ENCODE data around the gene DNAJB11. TPM values are rescaled to one million over a fixed set of nuclear protein-coding genes. Genes with fewer than 3 reads are reported as not detected.
"Not testable (repeated sequence)": the region's sequence is repeated elsewhere in the genome, so short reads cannot be mapped to it uniquely, and the experiment has no call there.

DNAJB11 gene
- polyA plus RNA-seq, 2 of the 4 experiments (the other 2 are of a cell fraction): 55.2 to 61.9 TPM

DNA sequence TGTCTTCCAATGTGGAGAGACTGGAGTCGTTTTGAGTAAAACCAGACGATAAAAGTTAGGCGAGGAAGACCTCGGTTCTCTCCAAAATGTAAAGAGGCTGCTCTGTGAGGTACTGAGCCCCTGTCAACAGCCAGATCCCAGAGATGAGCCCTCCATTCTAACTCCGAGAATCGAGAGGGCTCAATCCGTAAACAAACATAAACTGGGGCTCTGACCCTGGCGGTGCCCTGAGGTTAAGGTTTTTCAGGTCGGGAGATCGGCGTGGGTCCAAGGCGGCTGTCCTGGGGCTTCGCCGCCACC, 3.8 kb upstream of the DNAJB11 start:
- no peaks in the 10 kb centered on the region for H3K9me3 ChIP-seq
- peak overlapping the region; percentile 96 for H3K4me3 ChIP-seq
- TF ChIP-seq FOSB (CRISPR knock-in tag; IDR thresholded peaks at IDR 0.05) (no peak), CHD4 (IDR thresholded peaks at IDR 0.05; ENCODE audit: borderline replicate concordance) (no peak)
- H3K4me1 ChIP-seq: peaks cover 13% of the 10 kb centered on the region; the same call in 2 of the 3 replicates
- FAIRE-seq (no peak), ATAC-seq (peak; percentile 3 to 9; a peak in 5 of 6 replicates), DNase-seq (ENCODE audit: low read depth in 1 of 2, low spot score in 1 of 2) (no peak)
- CTCF ChIA-PET: interaction anchor here (0.5 to 1.0 kb wide), 2 partner anchors 242 to 325 kb away, joined by 3 read pairs; no protein-coding TSS in a partner anchor
- peak overlapping the region; percentile 88 to 96 for H3K27ac ChIP-seq
- POLR2A ChIA-PET: no interaction called here
- 0% methylated on average over 11 of the region's 14 CpGs for WGBS (ENCODE audit: missing lambda C conversion rate)
- H3K4me2 ChIP-seq: peak overlapping the region; percentile 58

DNA sequence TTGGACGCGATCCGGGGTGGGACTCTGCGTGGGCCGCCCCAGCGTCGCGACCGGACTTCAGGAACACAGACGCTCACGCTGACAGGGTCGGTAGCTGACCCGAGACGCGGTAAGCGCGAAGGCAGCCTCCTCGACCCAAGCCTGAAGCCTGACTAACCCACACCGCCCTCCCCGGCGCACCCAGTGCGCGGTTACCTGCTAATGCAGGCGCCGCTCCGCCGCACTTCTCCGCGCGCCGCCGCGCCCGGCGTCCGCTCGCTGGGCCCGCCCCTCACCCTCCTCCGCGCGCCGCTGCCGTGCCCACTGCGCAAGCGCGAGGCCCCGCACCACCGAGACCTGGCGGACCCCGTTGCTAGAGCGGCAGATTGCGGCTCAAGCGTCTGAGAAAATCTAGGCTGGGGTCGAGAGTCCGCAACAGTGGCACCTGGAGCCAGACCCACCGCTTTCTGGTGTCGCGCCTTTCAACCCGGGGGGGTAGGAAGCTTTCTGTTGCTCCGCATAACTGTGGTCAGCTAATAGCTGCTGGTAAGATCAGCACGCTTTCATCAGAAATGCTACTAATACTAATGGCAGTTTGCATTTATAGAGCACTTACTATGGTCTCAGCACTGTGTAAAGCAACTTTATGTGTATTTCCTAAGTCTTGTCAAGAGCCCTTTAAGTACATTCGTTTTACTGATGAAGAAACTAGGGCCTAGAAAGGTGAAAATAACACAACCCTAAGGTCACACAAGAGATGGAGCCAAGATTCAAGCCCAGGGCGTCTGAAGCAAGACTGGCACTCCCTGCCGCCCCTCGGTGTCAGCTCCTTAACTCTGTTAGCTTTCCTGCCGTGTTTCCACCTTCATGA, 3.2 kb upstream of the DNAJB11 start, which contains the start of gene TBCCD1:
TBCCD1 (minus strand) TSS at position 268 of the 850 bp plus-strand sequence. CDS start 3,010 bp downstream, outside the sequence.
- POLR2A ChIA-PET: no interaction called here
- WGBS (ENCODE audit: missing lambda C conversion rate): 2% methylated on average over 5 of the region's 66 CpGs

DNA sequence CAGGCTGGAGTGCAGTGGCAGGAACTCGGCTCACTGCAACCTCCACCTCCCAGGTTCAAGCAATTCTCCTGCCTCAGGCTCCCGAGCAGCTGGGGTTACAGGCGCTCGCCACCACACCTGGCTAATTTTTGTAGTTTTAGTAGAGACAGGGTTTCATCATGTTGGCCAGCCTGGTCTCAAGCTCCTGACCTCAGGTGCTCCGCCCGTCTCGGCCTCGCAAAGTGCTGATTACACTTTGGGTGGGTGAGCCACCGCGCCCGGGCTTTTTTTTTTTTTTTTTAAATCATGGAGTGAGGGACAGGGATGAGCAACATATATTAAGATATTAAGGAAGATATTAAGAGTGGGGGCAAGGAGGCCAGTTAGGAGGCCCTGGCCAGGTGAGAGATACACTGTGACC, 1.2 kb upstream of the DNAJB11 start:
- WGBS (ENCODE audit: missing lambda C conversion rate): 84% methylated on average over 11 of the region's 11 CpGs
- Histone ChIP-seq H3K4me1 (peaks cover 16% of the 10 kb centered on the region; the same call in 2 of the 3 replicates), H3K4me2 (peak overlapping the region; percentile 97), H3K27ac (peak overlapping the region; percentile 75 to 84; a peak in 4 of 6 replicates), H3K4me3 (peak overlapping the region; percentile 71)
- DNase-seq (ENCODE audit: low read depth in 1 of 2, low spot score in 1 of 2); FAIRE-seq; ATAC-seq; H3K9me3 ChIP-seq: not testable (repeated sequence)
- POLR2A ChIA-PET: interaction anchor here (1.6 kb wide), 1 partner anchor 48 kb away, joined by 5 read pairs; no protein-coding TSS in a partner anchor
- CTCF ChIA-PET: interaction anchor here (0.6 to 8.0 kb wide), 2 partner anchors 46 to 239 kb away, joined by 5 to 48 read pairs; partner anchors contain the start of gene AHSG

More for the DNA sequence above, 3.2 kb upstream of the DNAJB11 start, which contains the start of gene TBCCD1:
- peak within 1 kb of the TSS; percentile 58 for H3K4me2 ChIP-seq
- TF ChIP-seq HOXB13 (CRISPR knock-in tag; IDR thresholded peaks at IDR 0.05; ENCODE audit: low read depth): no peak
- TF ChIP-seq FOXS1 (CRISPR knock-in tag; IDR thresholded peaks at IDR 0.05): no peak
- TF ChIP-seq, protein P1, sequence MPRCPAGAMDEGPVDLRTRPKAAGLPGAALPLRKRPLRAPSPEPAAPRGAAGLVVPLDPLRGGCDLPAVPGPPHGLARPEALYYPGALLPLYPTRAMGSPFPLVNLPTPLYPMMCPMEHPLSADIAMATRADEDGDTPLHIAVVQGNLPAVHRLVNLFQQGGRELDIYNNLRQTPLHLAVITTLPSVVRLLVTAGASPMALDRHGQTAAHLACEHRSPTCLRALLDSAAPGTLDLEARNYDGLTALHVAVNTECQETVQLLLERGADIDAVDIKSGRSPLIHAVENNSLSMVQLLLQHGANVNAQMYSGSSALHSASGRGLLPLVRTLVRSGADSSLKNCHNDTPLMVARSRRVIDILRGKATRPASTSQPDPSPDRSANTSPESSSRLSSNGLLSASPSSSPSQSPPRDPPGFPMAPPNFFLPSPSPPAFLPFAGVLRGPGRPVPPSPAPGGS (IDR thresholded peaks at IDR 0.05): peak; percentile 83; the same call in 1 of the 3 replicates
- no peak for TF ChIP-seq HDAC2 (IDR thresholded peaks at IDR 0.05)
- TF ChIP-seq MYC (IDR thresholded peaks at IDR 0.05; ENCODE audit: borderline replicate concordance, low read length): no peak
- TF ChIP-seq HOXB5 (CRISPR knock-in tag; IDR thresholded peaks at IDR 0.05): no peak
- no peak for TF ChIP-seq CBX2 (IDR thresholded peaks at IDR 0.05; ENCODE audit: borderline replicate concordance, low read depth)
- no peak for TF ChIP-seq CHD2 (IDR thresholded peaks at IDR 0.05; ENCODE audit: low read length, partially characterized antibody)
- TF ChIP-seq POLR2A (IDR thresholded peaks at IDR 0.05; ENCODE audit: low read length): peak; percentile 94
- TF ChIP-seq, protein P2, sequence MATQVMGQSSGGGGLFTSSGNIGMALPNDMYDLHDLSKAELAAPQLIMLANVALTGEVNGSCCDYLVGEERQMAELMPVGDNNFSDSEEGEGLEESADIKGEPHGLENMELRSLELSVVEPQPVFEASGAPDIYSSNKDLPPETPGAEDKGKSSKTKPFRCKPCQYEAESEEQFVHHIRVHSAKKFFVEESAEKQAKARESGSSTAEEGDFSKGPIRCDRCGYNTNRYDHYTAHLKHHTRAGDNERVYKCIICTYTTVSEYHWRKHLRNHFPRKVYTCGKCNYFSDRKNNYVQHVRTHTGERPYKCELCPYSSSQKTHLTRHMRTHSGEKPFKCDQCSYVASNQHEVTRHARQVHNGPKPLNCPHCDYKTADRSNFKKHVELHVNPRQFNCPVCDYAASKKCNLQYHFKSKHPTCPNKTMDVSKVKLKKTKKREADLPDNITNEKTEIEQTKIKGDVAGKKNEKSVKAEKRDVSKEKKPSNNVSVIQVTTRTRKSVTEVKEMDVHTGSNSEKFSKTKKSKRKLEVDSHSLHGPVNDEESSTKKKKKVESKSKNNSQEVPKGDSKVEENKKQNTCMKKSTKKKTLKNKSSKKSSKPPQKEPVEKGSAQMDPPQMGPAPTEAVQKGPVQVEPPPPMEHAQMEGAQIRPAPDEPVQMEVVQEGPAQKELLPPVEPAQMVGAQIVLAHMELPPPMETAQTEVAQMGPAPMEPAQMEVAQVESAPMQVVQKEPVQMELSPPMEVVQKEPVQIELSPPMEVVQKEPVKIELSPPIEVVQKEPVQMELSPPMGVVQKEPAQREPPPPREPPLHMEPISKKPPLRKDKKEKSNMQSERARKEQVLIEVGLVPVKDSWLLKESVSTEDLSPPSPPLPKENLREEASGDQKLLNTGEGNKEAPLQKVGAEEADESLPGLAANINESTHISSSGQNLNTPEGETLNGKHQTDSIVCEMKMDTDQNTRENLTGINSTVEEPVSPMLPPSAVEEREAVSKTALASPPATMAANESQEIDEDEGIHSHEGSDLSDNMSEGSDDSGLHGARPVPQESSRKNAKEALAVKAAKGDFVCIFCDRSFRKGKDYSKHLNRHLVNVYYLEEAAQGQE (IDR thresholded peaks at IDR 0.05): no peak
- 0 out of 2 replicates have a peak, but pooled peaks have one; percentile 41 for TF ChIP-seq TP53 (CRISPR knock-in tag; IDR thresholded peaks at IDR 0.05)
- TF ChIP-seq ZSCAN20 (CRISPR knock-in tag; IDR thresholded peaks at IDR 0.05): no peak
- no peak for TF ChIP-seq RFX5 (IDR thresholded peaks at IDR 0.05)
- TF ChIP-seq, protein P3, sequence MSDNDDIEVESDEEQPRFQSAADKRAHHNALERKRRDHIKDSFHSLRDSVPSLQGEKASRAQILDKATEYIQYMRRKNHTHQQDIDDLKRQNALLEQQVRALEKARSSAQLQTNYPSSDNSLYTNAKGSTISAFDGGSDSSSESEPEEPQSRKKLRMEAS (IDR thresholded peaks at IDR 0.05): 0 out of 2 replicates have a peak, but pooled peaks have one; percentile 32
- no peak for TF ChIP-seq NR3C1 (IDR thresholded peaks at IDR 0.05)
- no peak for TF ChIP-seq SMC3 (IDR thresholded peaks at IDR 0.05)
- no peak for TF ChIP-seq GATA3 (IDR thresholded peaks at IDR 0.05; ENCODE audit: borderline replicate concordance)
- no peak for TF ChIP-seq KDM5A (IDR thresholded peaks at IDR 0.05)
- no peak for TF ChIP-seq KDM1A (IDR thresholded peaks at IDR 0.05; ENCODE audit: low read depth)
- TF ChIP-seq ESRRA (IDR thresholded peaks at IDR 0.05; ENCODE audit: borderline replicate concordance, low read length): no peak
- TF ChIP-seq EHF (CRISPR knock-in tag; IDR thresholded peaks at IDR 0.05): no peak
- TF ChIP-seq, protein P4, sequence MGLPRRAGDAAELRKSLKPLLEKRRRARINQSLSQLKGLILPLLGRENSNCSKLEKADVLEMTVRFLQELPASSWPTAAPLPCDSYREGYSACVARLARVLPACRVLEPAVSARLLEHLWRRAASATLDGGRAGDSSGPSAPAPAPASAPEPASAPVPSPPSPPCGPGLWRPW (IDR thresholded peaks at IDR 0.05): no peak
- peak; percentile 57 to 83; a peak in 4 of 5 replicates for TF ChIP-seq JUN (IDR thresholded peaks at IDR 0.05)
- TF ChIP-seq, protein P5, sequence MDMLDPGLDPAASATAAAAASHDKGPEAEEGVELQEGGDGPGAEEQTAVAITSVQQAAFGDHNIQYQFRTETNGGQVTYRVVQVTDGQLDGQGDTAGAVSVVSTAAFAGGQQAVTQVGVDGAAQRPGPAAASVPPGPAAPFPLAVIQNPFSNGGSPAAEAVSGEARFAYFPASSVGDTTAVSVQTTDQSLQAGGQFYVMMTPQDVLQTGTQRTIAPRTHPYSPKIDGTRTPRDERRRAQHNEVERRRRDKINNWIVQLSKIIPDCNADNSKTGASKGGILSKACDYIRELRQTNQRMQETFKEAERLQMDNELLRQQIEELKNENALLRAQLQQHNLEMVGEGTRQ (IDR thresholded peaks at IDR 0.05): no peak
- no peak for TF ChIP-seq ZNF302 (CRISPR knock-in tag; IDR thresholded peaks at IDR 0.05)
- peak; percentile 54; the same call in 1 of the 2 replicates for TF ChIP-seq PHF8 (IDR thresholded peaks at IDR 0.05; ENCODE audit: borderline replicate concordance, low read depth)
- no peak for TF ChIP-seq NFE2L2 (conservative IDR thresholded peaks at IDR 0.05; ENCODE audit: low read length)
- CTCF ChIA-PET: interaction anchor here (0.5 to 8.0 kb wide), 4 partner anchors 27 to 325 kb away, joined by 3 to 48 read pairs (median 4); partner anchors contain the start of gene AHSG
- H3K4me1 ChIP-seq: peaks cover 16% of the 10 kb centered on the region; the same call in 2 of the 3 replicates
- H3K27ac ChIP-seq: peak within 1 kb of the TSS; percentile 88 to 96
- FAIRE-seq: no peak
- no peaks in the 10 kb centered on the region for H3K9me3 ChIP-seq
- ATAC-seq: peak; percentile 70 to 73
- H3K4me3 ChIP-seq: peak within 1 kb of the TSS; percentile 96
- DNase-seq (ENCODE audit: low read depth in 1 of 2, low spot score in 1 of 2): peak; percentile 60 to 90
